HL-60 (cell line): Measurements from ENCODE around the gene FRMD3.

Experiments
- DNase-seq, 2 experiments: peaks; one replicate each; pipeline ENCODE4 v3.0.0-alpha.2; 2010 to 2020; ENCODE audit warnings: low read depth in 1 of 2, low spot score in 1 of 2
- H3K27ac ChIP-seq: fragments of 250-450 bp; sonication (Bioruptor Pico); replicated peaks from 2 replicates; pipeline ENCODE4 v1.5.1; 2020; ENCODE audit warnings: mild to moderate bottlenecking, moderate library complexity
- H3K27me3 ChIP-seq: fragments of 250-450 bp; sonication (Bioruptor Pico); 2 replicates; pipeline ENCODE4 v1.5.1; 2021; ENCODE audit warnings: mild to moderate bottlenecking, moderate library complexity; ENCODE audit not compliant: insufficient read depth, poor library complexity, severe bottlenecking
- H3K4me3 ChIP-seq: replicated peaks from 2 replicates; pipeline ENCODE4 v1.5.1; 2011; ENCODE audit warnings: mild to moderate bottlenecking, control low read depth, low read length; ENCODE audit not compliant: insufficient read depth
- GABPA ChIP-seq: IDR thresholded peaks from 2 replicates; pipeline ENCODE4 v1.6.1; 2012; ENCODE audit warnings: low read depth
- POLR2AphosphoS5 ChIP-seq: IDR thresholded peaks from 2 replicates; pipeline ENCODE4 v1.6.1; 2012; ENCODE audit warnings: low read depth
- SPI1 ChIP-seq: IDR thresholded peaks from 2 replicates; pipeline ENCODE4 v1.6.1; 2012; ENCODE audit warnings: low read depth, mild to moderate bottlenecking, borderline replicate concordance
- TF ChIP-seq, protein P1 (sequence below): IDR thresholded peaks from 2 replicates; pipeline ENCODE4 v1.6.1; 2012; ENCODE audit warnings: low read depth; ENCODE audit not compliant: insufficient replicate concordance
- TF ChIP-seq, protein P2 (sequence below): IDR thresholded peaks from one replicate; pipeline ENCODE4 v1.5.1; 2011; ENCODE audit warnings: low read length, control low read depth, inconsistent platforms; ENCODE audit not compliant: insufficient read depth

Gene FRMD3

DNA sequence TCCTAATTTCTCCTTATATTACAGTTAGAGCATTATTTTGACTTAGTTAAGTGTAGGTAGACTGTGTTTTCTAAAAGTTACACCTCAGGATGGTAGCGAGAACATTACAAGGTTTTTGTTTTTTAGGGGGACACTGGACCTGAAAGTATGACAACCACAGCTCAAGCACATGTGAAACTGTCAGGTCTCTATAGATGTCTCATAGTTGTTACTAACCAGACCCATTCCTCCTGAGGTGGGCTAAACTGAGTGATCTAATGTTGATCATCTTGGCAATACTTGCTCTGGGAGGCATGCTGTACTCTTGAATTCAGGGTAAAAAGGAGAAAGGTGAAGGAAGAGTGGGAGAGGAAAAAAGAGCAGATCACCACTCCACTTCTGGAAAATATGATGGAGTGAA is 278.6 kb downstream of the FRMD3 start:
- DNase-seq = no peak
- no peaks in the 10 kb centered on the region for H3K27me3 ChIP-seq
- TF ChIP-seq SPI1 (no peak), GABPA (no peak)
- TF ChIP-seq, protein P1, sequence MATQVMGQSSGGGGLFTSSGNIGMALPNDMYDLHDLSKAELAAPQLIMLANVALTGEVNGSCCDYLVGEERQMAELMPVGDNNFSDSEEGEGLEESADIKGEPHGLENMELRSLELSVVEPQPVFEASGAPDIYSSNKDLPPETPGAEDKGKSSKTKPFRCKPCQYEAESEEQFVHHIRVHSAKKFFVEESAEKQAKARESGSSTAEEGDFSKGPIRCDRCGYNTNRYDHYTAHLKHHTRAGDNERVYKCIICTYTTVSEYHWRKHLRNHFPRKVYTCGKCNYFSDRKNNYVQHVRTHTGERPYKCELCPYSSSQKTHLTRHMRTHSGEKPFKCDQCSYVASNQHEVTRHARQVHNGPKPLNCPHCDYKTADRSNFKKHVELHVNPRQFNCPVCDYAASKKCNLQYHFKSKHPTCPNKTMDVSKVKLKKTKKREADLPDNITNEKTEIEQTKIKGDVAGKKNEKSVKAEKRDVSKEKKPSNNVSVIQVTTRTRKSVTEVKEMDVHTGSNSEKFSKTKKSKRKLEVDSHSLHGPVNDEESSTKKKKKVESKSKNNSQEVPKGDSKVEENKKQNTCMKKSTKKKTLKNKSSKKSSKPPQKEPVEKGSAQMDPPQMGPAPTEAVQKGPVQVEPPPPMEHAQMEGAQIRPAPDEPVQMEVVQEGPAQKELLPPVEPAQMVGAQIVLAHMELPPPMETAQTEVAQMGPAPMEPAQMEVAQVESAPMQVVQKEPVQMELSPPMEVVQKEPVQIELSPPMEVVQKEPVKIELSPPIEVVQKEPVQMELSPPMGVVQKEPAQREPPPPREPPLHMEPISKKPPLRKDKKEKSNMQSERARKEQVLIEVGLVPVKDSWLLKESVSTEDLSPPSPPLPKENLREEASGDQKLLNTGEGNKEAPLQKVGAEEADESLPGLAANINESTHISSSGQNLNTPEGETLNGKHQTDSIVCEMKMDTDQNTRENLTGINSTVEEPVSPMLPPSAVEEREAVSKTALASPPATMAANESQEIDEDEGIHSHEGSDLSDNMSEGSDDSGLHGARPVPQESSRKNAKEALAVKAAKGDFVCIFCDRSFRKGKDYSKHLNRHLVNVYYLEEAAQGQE = no peak
- TF ChIP-seq, protein P2, sequence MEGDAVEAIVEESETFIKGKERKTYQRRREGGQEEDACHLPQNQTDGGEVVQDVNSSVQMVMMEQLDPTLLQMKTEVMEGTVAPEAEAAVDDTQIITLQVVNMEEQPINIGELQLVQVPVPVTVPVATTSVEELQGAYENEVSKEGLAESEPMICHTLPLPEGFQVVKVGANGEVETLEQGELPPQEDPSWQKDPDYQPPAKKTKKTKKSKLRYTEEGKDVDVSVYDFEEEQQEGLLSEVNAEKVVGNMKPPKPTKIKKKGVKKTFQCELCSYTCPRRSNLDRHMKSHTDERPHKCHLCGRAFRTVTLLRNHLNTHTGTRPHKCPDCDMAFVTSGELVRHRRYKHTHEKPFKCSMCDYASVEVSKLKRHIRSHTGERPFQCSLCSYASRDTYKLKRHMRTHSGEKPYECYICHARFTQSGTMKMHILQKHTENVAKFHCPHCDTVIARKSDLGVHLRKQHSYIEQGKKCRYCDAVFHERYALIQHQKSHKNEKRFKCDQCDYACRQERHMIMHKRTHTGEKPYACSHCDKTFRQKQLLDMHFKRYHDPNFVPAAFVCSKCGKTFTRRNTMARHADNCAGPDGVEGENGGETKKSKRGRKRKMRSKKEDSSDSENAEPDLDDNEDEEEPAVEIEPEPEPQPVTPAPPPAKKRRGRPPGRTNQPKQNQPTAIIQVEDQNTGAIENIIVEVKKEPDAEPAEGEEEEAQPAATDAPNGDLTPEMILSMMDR = no peak
- H3K27ac ChIP-seq = no peak overlapping the region
- H3K4me3 ChIP-seq = no peak overlapping the region

DNA sequence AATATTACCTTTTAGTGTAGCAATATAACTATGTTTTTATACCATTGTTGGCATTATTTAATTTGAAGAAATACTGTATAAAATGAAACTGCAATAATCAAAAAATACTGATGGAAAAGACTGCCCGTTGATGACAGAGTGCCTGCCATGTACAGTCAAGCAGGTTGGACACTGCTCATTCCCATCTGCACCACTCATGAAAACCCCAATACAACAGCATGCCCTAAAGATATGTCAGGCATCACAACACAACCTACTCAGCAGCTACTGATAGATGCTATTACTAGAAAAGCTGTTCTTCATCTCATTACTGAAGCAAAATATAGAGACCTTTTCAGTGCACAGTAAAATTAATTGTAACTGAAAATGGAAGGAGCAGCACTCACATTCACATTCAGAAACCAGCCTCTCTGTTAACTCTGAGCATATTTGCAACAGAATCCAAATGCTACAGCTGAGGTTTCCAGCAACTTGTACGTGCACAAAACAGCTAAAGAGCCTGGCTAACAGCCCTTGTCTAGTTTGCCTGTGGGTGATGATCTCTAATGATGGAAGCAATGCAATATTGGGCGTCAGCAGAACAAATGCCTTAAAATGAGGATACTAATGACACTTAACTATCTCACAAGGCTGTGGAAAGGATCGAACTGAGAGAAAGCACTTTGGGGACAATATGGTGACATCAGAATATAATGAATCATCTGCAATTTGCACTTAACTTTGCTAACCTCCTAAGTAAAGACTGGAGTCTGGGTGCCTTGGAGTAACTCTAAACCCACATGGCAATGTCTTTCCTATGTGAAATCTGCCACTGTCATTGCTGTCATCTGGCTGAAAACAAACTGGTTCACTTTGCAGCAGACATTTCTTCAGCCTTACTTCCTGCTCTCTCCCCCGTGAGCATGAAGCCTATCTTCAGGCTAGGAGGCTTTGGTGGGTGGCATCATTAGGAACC is 280.0 kb downstream of the FRMD3 start:
- Histone ChIP-seq H3K4me3 (no peak overlapping the region), H3K27ac (no peak overlapping the region), H3K27me3 (no peaks in the 10 kb centered on the region)
- no peak for DNase-seq
- TF ChIP-seq POLR2AphosphoS5 = no peak
- TF ChIP-seq, protein P1 = no peak
- no peak for TF ChIP-seq GABPA
- TF ChIP-seq SPI1 = no peak

DNA sequence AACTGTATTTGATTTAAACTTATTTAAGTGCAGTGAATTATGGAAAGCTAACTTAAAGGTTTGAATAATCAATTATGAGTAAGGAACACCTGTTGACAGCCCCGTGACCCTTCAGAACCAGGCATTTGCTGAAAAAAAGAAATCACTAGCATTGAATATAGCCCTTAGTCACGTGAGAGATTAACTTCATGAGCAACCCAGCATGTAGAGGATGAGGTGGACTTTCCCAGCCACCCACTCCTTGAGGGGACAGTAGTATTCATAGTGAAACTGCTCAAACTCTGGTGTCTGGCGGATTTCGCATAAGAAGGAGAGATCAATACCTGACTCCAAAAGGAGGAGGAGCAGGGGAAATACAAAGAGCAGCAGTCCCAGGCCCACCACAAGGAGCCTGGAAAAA is 290.5 kb downstream of the FRMD3 start:
- TF ChIP-seq, protein P1 = no peak
- no peak for TF ChIP-seq GABPA
- no peak for TF ChIP-seq SPI1
- TF ChIP-seq, protein P2 = no peak
- H3K27me3 ChIP-seq = no peaks in the 10 kb centered on the region
- no peak overlapping the region for H3K4me3 ChIP-seq
- H3K27ac ChIP-seq = no peak overlapping the region
- no peak for DNase-seq
